Type B pancreatic cell (in vitro differentiated cells): Measurements from ENCODE around the gene ALCAM. TPM values are rescaled to one million over a fixed set of nuclear protein-coding genes. Genes with fewer than 3 reads are reported as not detected.

Experiments
- DNase-seq: peaks from one replicate; pipeline ENCODE4 v3.0.0; 2021; ENCODE audit warnings: mixed read lengths; ENCODE audit not compliant: unreplicated experiment; ENCODE audit errors: extremely low spot score
- H3K27ac Mint-ChIP-seq: 2 replicates; pipeline ENCODE4 v1.8.0; 2021; ENCODE audit warnings: mild to moderate bottlenecking, mixed read lengths
- H3K27me3 Mint-ChIP-seq: 2 replicates; pipeline ENCODE4 v1.8.0; 2021; ENCODE audit warnings: mixed read lengths
- H3K36me3 Mint-ChIP-seq: 2 replicates; pipeline ENCODE4 v1.8.0; 2021; ENCODE audit warnings: mixed read lengths
- H3K4me1 Mint-ChIP-seq: one replicate; pipeline ENCODE4 v1.8.0; 2021; ENCODE audit warnings: mixed read lengths; ENCODE audit not compliant: unreplicated experiment
- H3K4me3 Mint-ChIP-seq: 2 replicates; pipeline ENCODE4 v1.8.0; 2021; ENCODE audit warnings: mild to moderate bottlenecking, mixed read lengths
- H3K9me3 Mint-ChIP-seq: 2 replicates; pipeline ENCODE4 v1.8.0; 2021; ENCODE audit warnings: mixed read lengths
- CTCF ChIP-seq: fragments of 200-600 bp; sonication (generic); conservative IDR thresholded peaks from 2 replicates; pipeline ENCODE4 v1.5.0; 2021; ENCODE audit warnings: antibody characterized with exemption, mild to moderate bottlenecking
- total RNA-seq: library from RNA; stranded (reverse); gene quantifications from 2 replicates; pipeline ENCODE4 v1.2.1, GENCODE V29; 2021; ENCODE audit warnings: low replicate concordance

ALCAM gene
- total RNA-seq, 1 donor from 2014 or later: 101 TPM

- Mint-ChIP-seq H3K27me3 (no peaks in the 10 kb centered on the region), H3K4me1 (peaks cover 21% of the 10 kb centered on the region), H3K27ac (no peak overlapping the region), H3K36me3 (peaks cover 30% of the 10 kb centered on the region), H3K4me3 (no peak overlapping the region), H3K9me3 (no peaks in the 10 kb centered on the region)
- no peak for DNase-seq
- no peak for TF ChIP-seq CTCF
Measured at GRCh38 chr3:105523501-105523900, 156.8 kb downstream of the ALCAM start.

- no peak overlapping the region for H3K27ac Mint-ChIP-seq
- H3K27me3 Mint-ChIP-seq: no peaks in the 10 kb centered on the region
- H3K4me3 Mint-ChIP-seq: no peak overlapping the region
- H3K9me3 Mint-ChIP-seq: no peaks in the 10 kb centered on the region
- peaks cover 34% of the 10 kb centered on the region for H3K36me3 Mint-ChIP-seq
- DNase-seq: no peak
- TF ChIP-seq CTCF: no peak
- H3K4me1 Mint-ChIP-seq: peaks cover 20% of the 10 kb centered on the region
Measured at GRCh38 chr3:105525531-105525930, 158.8 kb downstream of the ALCAM start.

- no peak for TF ChIP-seq CTCF
- Mint-ChIP-seq H3K4me1 (peaks cover 20% of the 10 kb centered on the region), H3K9me3 (no peaks in the 10 kb centered on the region), H3K27me3 (no peaks in the 10 kb centered on the region), H3K36me3 (peaks cover 31% of the 10 kb centered on the region), H3K27ac (no peak overlapping the region), H3K4me3 (no peak overlapping the region)
- DNase-seq: no peak
Measured at GRCh38 chr3:105526360-105527111, 159.8 kb downstream of the ALCAM start.

GRCh38 chr3:105527535-105527934 lies 160.8 kb downstream of the ALCAM start:
- H3K4me1 Mint-ChIP-seq: peaks cover 20% of the 10 kb centered on the region
- no peak overlapping the region for H3K4me3 Mint-ChIP-seq
- no peak overlapping the region for H3K27ac Mint-ChIP-seq
- TF ChIP-seq CTCF: no peak
- peaks cover 30% of the 10 kb centered on the region for H3K36me3 Mint-ChIP-seq
- no peaks in the 10 kb centered on the region for H3K9me3 Mint-ChIP-seq
- H3K27me3 Mint-ChIP-seq: no peaks in the 10 kb centered on the region
- no peak for DNase-seq

GRCh38 chr3:105527949-105528348 lies 161.2 kb downstream of the ALCAM start:
- no peaks in the 10 kb centered on the region for H3K9me3 Mint-ChIP-seq
- H3K36me3 Mint-ChIP-seq: peaks cover 33% of the 10 kb centered on the region
- H3K27ac Mint-ChIP-seq: no peak overlapping the region
- no peaks in the 10 kb centered on the region for H3K27me3 Mint-ChIP-seq
- H3K4me1 Mint-ChIP-seq: peaks cover 20% of the 10 kb centered on the region
- no peak for DNase-seq
- no peak for TF ChIP-seq CTCF
- no peak overlapping the region for H3K4me3 Mint-ChIP-seq

- no peak overlapping the region for H3K4me3 Mint-ChIP-seq
- no peak overlapping the region for H3K27ac Mint-ChIP-seq
Measured at GRCh38 chr3:105528955-105529354, 162.2 kb downstream of the ALCAM start.

More at GRCh38 chr3:105528955-105529354, 162.2 kb downstream of the ALCAM start:
- Mint-ChIP-seq H3K9me3 (no peaks in the 10 kb centered on the region), H3K4me1 (peaks cover 20% of the 10 kb centered on the region), H3K27me3 (no peaks in the 10 kb centered on the region), H3K36me3 (peaks cover 29% of the 10 kb centered on the region)
- DNase-seq: no peak
- no peak for TF ChIP-seq CTCF
